GM12872 (cell line): Measurements from ENCODE around the gene CCDC69.

Source experiments
- CTCF ChIP-seq: IDR thresholded peaks from 3 replicates; pipeline ENCODE4 v1.5.1; 2011; ENCODE audit warnings: low read depth, mild to moderate bottlenecking, low read length, moderate library complexity; ENCODE audit not compliant: insufficient read depth

The CCDC69 gene

GRCh38 chr5:151147033-151147432 lies 76.9 kb downstream of the CCDC69 start:
- TF ChIP-seq CTCF: no peak

DNA sequence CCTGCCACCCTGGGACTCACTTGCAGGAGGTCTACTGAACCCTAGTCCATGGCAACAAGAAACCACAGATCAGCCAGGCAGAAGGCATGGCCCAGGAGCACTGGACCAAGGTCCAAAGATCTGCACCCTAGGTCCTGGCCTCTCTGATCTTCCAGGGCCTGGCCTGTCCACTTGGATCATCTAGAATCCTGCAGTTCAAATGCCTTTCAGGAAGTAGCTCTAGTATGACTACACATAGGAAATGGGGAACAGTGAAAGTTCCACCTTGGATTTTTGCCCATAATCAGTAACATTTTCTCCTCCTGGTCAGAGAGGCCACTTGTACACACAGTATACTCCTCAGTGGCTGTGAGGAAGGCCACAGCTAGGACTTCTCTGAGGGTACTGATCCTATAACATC lies 77.8 kb downstream of the CCDC69 start:
- TF ChIP-seq CTCF: no peak

DNA sequence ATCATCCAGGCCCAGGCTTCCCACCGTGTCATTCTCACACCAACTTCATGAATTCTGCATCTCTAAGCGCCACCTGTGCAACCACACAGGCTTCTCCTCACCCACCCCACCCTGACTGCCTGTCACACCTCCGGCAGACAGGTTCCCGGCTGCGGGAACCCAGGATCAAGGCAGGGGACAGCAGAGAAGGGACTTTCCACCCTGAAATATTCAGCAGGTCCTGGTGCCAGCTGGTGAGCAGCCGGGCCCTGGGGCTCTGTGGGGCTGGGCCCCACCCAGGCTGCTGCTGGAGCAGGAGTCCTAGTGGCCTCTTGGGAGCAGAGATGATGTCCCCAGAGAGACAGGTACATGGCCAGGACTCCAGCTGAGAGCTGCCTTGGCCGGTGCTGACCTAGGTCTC lies 79.0 kb downstream of the CCDC69 start:
- no peak for TF ChIP-seq CTCF

DNA sequence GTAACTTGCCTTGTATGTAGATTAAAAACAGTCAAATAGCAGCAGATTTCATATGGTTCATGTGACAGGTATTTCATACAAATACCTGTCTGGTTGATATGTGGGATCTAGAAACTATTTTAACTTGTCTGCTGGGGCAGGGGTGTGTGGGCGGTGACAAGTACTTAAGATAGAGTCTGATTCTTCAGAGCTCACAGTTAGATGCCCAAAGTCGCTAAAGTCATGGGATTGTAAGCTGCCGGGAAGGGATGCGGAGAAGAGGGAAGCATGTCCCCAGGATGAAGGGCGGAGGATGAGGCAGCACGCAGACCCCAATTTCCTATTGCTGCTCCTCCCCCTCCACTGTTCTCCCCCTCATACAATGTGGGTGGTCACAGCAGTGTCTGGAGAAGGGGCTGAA lies 79.6 kb downstream of the CCDC69 start:
- no peak for TF ChIP-seq CTCF

- no peak for TF ChIP-seq CTCF
Measured at GRCh38 chr5:151143645-151144044, 80.2 kb downstream of the CCDC69 start.

GRCh38 chr5:151142933-151143332 lies 81.0 kb downstream of the CCDC69 start:
- no peak for TF ChIP-seq CTCF

DNA sequence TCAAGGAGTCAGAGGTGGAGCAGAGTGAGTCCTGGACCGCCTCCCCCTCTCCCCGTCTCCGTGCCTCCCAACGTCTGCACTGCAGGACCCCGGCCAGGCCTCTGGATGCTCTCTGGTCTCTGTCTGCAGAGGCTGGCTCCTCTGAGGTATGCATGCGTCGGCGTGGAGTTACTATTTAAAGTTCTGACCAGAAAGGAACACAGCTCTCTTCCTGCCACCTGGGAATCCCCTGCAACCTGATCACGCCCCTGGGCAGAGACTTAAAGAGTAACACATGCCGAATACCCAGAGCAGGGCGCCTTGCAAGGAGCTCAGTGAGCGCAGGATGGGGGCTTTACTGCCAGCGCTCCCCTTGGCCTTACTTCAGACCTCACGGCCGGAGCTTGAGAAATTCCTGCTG lies 82.4 kb downstream of the CCDC69 start:
- TF ChIP-seq CTCF: no peak
